ENCODE measurements around the gene UNC13D. TPM values are rescaled to one million over a fixed set of nuclear protein-coding genes. Genes with fewer than 3 reads are reported as not detected.
A peak's percentile ranks its signal among the peaks of the same experiment; 100 is the strongest.
"Not testable (repeated sequence)": the region's sequence is repeated elsewhere in the genome, so short reads cannot be mapped to it uniquely, and the experiment has no call there.

The UNC13D gene
- total and polyA plus RNA-seq, 7 donors: 4.3 to 61.9 (median 10.2) TPM

DNA sequence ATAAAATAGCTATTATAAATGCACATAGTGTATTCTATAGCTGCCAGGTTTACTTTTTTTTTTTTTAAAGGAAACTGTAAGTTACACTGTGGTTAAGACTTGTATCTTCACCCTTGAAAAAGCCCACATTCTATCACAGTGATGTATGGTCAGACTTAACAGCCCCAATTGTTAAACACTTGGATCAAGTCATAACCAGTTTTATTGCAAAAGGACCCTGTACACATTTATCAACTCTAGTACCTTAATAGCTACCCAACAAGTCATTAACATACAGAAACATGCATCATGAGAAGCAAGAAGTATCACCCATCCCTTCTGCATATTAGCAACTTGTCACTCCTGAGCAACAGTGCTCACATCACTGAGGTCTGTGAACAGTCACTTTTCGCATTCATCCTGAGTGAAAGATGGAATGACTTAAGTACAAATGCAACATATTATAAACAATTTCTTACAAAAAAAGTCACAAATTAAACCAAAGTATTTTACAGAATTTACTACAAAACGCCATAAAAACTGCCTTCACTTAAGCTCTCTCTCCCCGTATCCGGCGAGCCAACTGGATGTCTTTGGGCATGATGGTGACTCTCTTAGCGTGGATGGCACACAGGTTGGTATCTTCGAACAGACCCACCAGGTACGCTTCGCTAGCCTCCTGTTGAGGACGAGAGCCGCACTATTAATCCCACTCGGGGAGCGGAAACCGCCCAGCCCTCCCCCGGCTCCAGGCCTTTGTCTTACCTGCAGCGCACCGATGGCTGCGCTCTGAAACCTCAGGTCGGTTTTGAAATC, 65.9 kb downstream of the UNC13D start:
- H3K27ac ChIP-seq: peak overlapping the region; percentile 94 to 99 (median 98)
- H3K27me3 ChIP-seq, H3K9me3 ChIP-seq, DNase-seq: not testable (repeated sequence)
- peak overlapping the region; percentile 78 to 97 (median 86) for H3K4me3 ChIP-seq
- WGBS, 2 donors: 1 to 2% methylated on average over 19 of the region's 19 CpGs
- H3K4me1 ChIP-seq: peaks cover 0 to 33% (median 23%) of the 10 kb centered on the region in 4 donors
- peak in 2 of 4 donors; percentile 4 to 6 for TF ChIP-seq POLR2AphosphoS5 (IDR thresholded peaks at IDR 0.05)
- peaks cover 8 to 53% (median 20%) of the 10 kb centered on the region in 4 donors for H3K36me3 ChIP-seq
- intact Hi-C loops (cut with DNase I): loop anchor here (5.0 kb wide), 1 partner anchor 119 kb away; the partner anchor contains the start of gene TRIM65

DNA sequence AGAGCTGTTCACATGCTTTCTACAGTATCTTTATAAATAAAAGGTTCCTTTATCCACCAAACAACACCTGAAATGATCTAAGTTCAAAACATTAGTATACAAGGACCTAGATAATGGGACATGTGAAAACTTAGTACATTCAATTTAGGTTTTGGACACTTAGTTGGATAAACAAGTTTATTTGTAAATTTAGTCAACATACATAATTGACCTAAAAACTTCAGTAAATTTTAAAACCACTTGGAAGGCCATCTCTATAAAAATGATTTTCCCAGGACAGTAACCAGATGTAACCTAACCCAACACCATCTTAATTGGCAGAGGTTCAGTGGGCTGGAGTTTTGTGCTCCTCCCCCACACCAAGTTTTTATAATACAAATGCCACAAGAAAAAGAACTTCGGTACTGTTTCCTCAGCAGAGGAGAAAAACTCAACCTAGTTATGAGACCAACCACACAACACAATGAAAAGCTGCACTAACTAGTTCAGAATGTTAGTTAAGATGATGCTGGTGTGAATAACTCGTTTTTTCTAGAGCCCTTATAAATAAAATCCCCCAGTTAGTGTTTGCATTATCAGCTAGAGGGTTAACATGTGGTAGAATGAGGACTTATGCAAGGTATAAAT, 66.8 kb downstream of the UNC13D start:
- TF ChIP-seq, protein P1, sequence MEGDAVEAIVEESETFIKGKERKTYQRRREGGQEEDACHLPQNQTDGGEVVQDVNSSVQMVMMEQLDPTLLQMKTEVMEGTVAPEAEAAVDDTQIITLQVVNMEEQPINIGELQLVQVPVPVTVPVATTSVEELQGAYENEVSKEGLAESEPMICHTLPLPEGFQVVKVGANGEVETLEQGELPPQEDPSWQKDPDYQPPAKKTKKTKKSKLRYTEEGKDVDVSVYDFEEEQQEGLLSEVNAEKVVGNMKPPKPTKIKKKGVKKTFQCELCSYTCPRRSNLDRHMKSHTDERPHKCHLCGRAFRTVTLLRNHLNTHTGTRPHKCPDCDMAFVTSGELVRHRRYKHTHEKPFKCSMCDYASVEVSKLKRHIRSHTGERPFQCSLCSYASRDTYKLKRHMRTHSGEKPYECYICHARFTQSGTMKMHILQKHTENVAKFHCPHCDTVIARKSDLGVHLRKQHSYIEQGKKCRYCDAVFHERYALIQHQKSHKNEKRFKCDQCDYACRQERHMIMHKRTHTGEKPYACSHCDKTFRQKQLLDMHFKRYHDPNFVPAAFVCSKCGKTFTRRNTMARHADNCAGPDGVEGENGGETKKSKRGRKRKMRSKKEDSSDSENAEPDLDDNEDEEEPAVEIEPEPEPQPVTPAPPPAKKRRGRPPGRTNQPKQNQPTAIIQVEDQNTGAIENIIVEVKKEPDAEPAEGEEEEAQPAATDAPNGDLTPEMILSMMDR (IDR thresholded peaks at IDR 0.05): no peak
- peak in 2 of 4 donors; percentile 31 to 33 for TF ChIP-seq POLR2AphosphoS5 (IDR thresholded peaks at IDR 0.05)
- no peaks in the 10 kb centered on the region for H3K9me3 ChIP-seq
- 12 to 18% methylated on average over 2 of the region's 2 CpGs for WGBS, 2 donors
- no peaks in the 10 kb centered on the region for H3K27me3 ChIP-seq
- peaks cover 8 to 53% (median 20%) of the 10 kb centered on the region in 4 donors for H3K36me3 ChIP-seq
- H3K4me1 ChIP-seq: peaks cover 0 to 29% (median 21%) of the 10 kb centered on the region in 4 donors
- intact Hi-C loops (cut with DNase I): loop anchor here (5.0 kb wide), 1 partner anchor 120 kb away; the partner anchor contains the start of gene TRIM65
- peak; percentile 66 for DNase-seq
- H3K4me3 ChIP-seq: peak overlapping the region; percentile 78 to 97 (median 86)
- peak overlapping the region; percentile 94 to 99 (median 98) for H3K27ac ChIP-seq

Other genes starting within 250 kb of the UNC13D start
- gene SMIM5, start 211.0 kb downstream of the UNC13D start, total RNA-seq: 1 to 10 TPM in 3 of 4 donors, under 1 TPM in 1; 0.82 to 7.2 (median 3.8) TPM
- gene SMIM5, start 211.0 kb downstream of the UNC13D start, polyA plus RNA-seq: 10 to 100 TPM in 1 of 3 donors, 1 to 10 TPM in 2; 5.5 to 29.6 (median 6.0) TPM
- 10 to 100 TPM in 3 of 4 donors, 1 to 10 TPM in 1; 5.1 to 11.6 (median 11.3) TPM for gene RECQL5, start 177.2 kb downstream of the UNC13D start, total RNA-seq
- gene RECQL5, start 177.2 kb downstream of the UNC13D start, polyA plus RNA-seq: 10 to 100 TPM in 2 of 3 donors, 1 to 10 TPM in 1; 9.0 to 30.1 (median 10.2) TPM
- 10 to 100 TPM; 53.5 to 96.9 (median 63.6) TPM for gene SAP30BP, start 177.1 kb downstream of the UNC13D start, total RNA-seq
- 10 to 100 TPM; 53.2 to 69.3 (median 57.7) TPM for gene SAP30BP, start 177.1 kb downstream of the UNC13D start, polyA plus RNA-seq
- gene ITGB4, start 122.9 kb downstream of the UNC13D start, total RNA-seq: 10 to 100 TPM; 15.1 to 43.2 (median 23.1) TPM
- 100 to 1,000 TPM in 1 of 3 donors, 10 to 100 TPM in 2; 17.8 to 116 (median 25.8) TPM for gene ITGB4, start 122.9 kb downstream of the UNC13D start, polyA plus RNA-seq
- gene GALK1, start 79.2 kb downstream of the UNC13D start, total RNA-seq: 10 to 100 TPM; 17.2 to 24.6 (median 20.3) TPM
- gene GALK1, start 79.2 kb downstream of the UNC13D start, polyA plus RNA-seq: 10 to 100 TPM; 14.3 to 28.2 (median 14.4) TPM
- gene UNK, start 59.6 kb downstream of the UNC13D start, total RNA-seq: 10 to 100 TPM; 18.9 to 29.6 (median 26.4) TPM
- 10 to 100 TPM; 12.7 to 24.4 (median 16.8) TPM for gene UNK, start 59.6 kb downstream of the UNC13D start, polyA plus RNA-seq
- 10 to 100 TPM; 44.2 to 73.1 (median 56.9) TPM for gene WBP2, start 10.9 kb upstream of the UNC13D start, total RNA-seq
- gene WBP2, start 10.9 kb upstream of the UNC13D start, polyA plus RNA-seq: 100 to 1,000 TPM in 1 of 3 donors, 10 to 100 TPM in 2; 87.1 to 110 (median 91.3) TPM
- gene TRIM47, start 34.2 kb upstream of the UNC13D start, total RNA-seq: 10 to 100 TPM; 27.8 to 40.9 (median 37.2) TPM
- gene TRIM47, start 34.2 kb upstream of the UNC13D start, polyA plus RNA-seq: 10 to 100 TPM; 28.7 to 41.0 (median 39.0) TPM
- 10 to 100 TPM; 22.4 to 27.5 (median 25.1) TPM for gene TRIM65, start 52.5 kb upstream of the UNC13D start, total RNA-seq
- gene TRIM65, start 52.5 kb upstream of the UNC13D start, polyA plus RNA-seq: 10 to 100 TPM in 2 of 3 donors, 1 to 10 TPM in 1; 7.2 to 19.1 (median 10.2) TPM
- 10 to 100 TPM; 32.8 to 50.6 (median 41.8) TPM for gene MRPL38, start 60.5 kb upstream of the UNC13D start, total RNA-seq
- 10 to 100 TPM; 55.9 to 71.5 (median 57.1) TPM for gene MRPL38, start 60.5 kb upstream of the UNC13D start, polyA plus RNA-seq
- 10 to 100 TPM in 1 of 4 donors, 1 to 10 TPM in 3; 4.4 to 16.6 (median 6.3) TPM for gene FBF1, start 96.6 kb upstream of the UNC13D start, total RNA-seq
- gene FBF1, start 96.6 kb upstream of the UNC13D start, polyA plus RNA-seq: 1 to 10 TPM; 1.2 to 9.0 (median 2.5) TPM
- 10 to 100 TPM; 32.7 to 38.9 (median 36.5) TPM for gene ACOX1, start 134.8 kb upstream of the UNC13D start, total RNA-seq
- 10 to 100 TPM; 31.3 to 93.2 (median 32.4) TPM for gene ACOX1, start 134.8 kb upstream of the UNC13D start, polyA plus RNA-seq
- gene TEN1, start 134.8 kb upstream of the UNC13D start, total RNA-seq: 10 to 100 TPM in 1 of 4 donors, 1 to 10 TPM in 3; 5.3 to 14.8 (median 7.8) TPM
- gene TEN1, start 134.8 kb upstream of the UNC13D start, polyA plus RNA-seq: 10 to 100 TPM; 30.5 to 78.8 (median 57.1) TPM
- 1 to 10 TPM in 2 of 4 donors, under 1 TPM in 1, not detected in 1; 0.71 to 2.6 (median 1.4) TPM for gene CDK3, start 156.5 kb upstream of the UNC13D start, total RNA-seq
- gene CDK3, start 156.5 kb upstream of the UNC13D start, polyA plus RNA-seq: 10 to 100 TPM; 11.9 to 15.0 (median 15.0) TPM
- gene EVPL, start 182.9 kb upstream of the UNC13D start, total RNA-seq: 10 to 100 TPM in 1 of 4 donors, 1 to 10 TPM in 3; 2.9 to 23.5 (median 7.2) TPM
- 10 to 100 TPM in 1 of 3 donors, 1 to 10 TPM in 2; 4.6 to 16.0 (median 4.8) TPM for gene EVPL, start 182.9 kb upstream of the UNC13D start, polyA plus RNA-seq
- 10 to 100 TPM; 53.1 to 60.6 (median 53.8) TPM for gene SRP68, start 228.1 kb upstream of the UNC13D start, total RNA-seq
- 10 to 100 TPM; 37.2 to 52.4 (median 37.7) TPM for gene SRP68, start 228.1 kb upstream of the UNC13D start, polyA plus RNA-seq
- gene GALR2, start 230.4 kb upstream of the UNC13D start, total RNA-seq: 10 to 100 TPM in 1 of 4 donors, 1 to 10 TPM in 3; 5.4 to 20.2 (median 8.2) TPM
- 1 to 10 TPM in 1 of 3 donors, not detected in 2; 1.6 TPM for gene GALR2, start 230.4 kb upstream of the UNC13D start, polyA plus RNA-seq
- 1 to 10 TPM in 2 of 4 donors, under 1 TPM in 2; 0.16 to 3.5 (median 0.81) TPM for gene ZACN, start 234.8 kb upstream of the UNC13D start, total RNA-seq
- gene ZACN, start 234.8 kb upstream of the UNC13D start, polyA plus RNA-seq: 1 to 10 TPM; 1.2 to 1.3 (median 1.2) TPM

Measured in sigmoid colon (tissue), 7 donors.